Parathyroid adenoma (tissue), 2 donors: ENCODE measurements around the gene SLC9C2.
"Not testable (repeated sequence)": the region's sequence is repeated elsewhere in the genome, so short reads cannot be mapped to it uniquely, and the experiment has no call there.

Experiments used
- H2AFZ ChIP-seq: fragments of 300-600 bp; sonication (generic); one replicate; pipeline ENCODE4 v1.7.0; 2017; ENCODE audit warnings: antibody characterized with exemption, mild to moderate bottlenecking
- H3K27ac ChIP-seq: fragments of 300-600 bp; sonication (generic); one replicate; pipeline ENCODE4 v1.7.0; 2017
- H3K27me3 ChIP-seq: fragments of 300-600 bp; sonication (generic); one replicate; pipeline ENCODE4 v1.7.0; 2017; ENCODE audit warnings: low read length; ENCODE audit not compliant: control insufficient read depth, insufficient read depth
- H3K36me3 ChIP-seq: fragments of 300-600 bp; sonication (generic); one replicate; pipeline ENCODE4 v1.7.0; 2017; ENCODE audit warnings: low read length; ENCODE audit not compliant: control insufficient read depth, insufficient read depth
- H3K4me1 ChIP-seq: fragments of 300-600 bp; sonication (generic); one replicate; pipeline ENCODE4 v1.7.0; 2017; ENCODE audit warnings: control low read depth
- H3K4me2 ChIP-seq: fragments of 300-600 bp; sonication (generic); one replicate; pipeline ENCODE4 v1.7.0; 2017; ENCODE audit warnings: low read length
- H3K4me3 ChIP-seq: fragments of 300-600 bp; sonication (generic); one replicate; pipeline ENCODE4 v1.7.0; 2017; ENCODE audit warnings: low read depth, low read length
- H3K79me2 ChIP-seq: fragments of 300-600 bp; sonication (generic); one replicate; pipeline ENCODE4 v1.7.0; 2017; ENCODE audit warnings: control low read depth
- H3K9ac ChIP-seq: fragments of 300-600 bp; sonication (generic); one replicate; pipeline ENCODE4 v1.7.0; 2017; ENCODE audit warnings: mild to moderate bottlenecking
- H3K9me3 ChIP-seq: fragments of 300-600 bp; sonication (generic); one replicate; pipeline ENCODE4 v1.7.0; 2017; ENCODE audit warnings: low read length; ENCODE audit not compliant: control insufficient read depth
- CTCF ChIP-seq: fragments of 300-600 bp; sonication (generic); IDR thresholded peaks from one replicate; pipeline ENCODE4 v1.7.0; 2017; ENCODE audit warnings: antibody characterized with exemption, mild to moderate bottlenecking
- donor health status: primary hyperparathyroidism.

Gene SLC9C2

GRCh38 chr1:173476665-173477285 lies 126.1 kb downstream of the SLC9C2 start:
- Histone ChIP-seq H3K4me2 (peak overlapping the region; percentile 94), H3K9me3 (no peaks in the 10 kb centered on the region), H3K4me1 (no peaks in the 10 kb centered on the region), H2AFZ (peak overlapping the region; percentile 71), H3K36me3 (no peaks in the 10 kb centered on the region), H3K4me3 (peak overlapping the region; percentile 94), H3K9ac (no peak overlapping the region), H3K79me2 (peaks cover 7% of the 10 kb centered on the region), H3K27ac (peak overlapping the region; percentile 97), H3K27me3 (no peaks in the 10 kb centered on the region)
- TF ChIP-seq CTCF: no peak

GRCh38 chr1:173476197-173476664 lies 126.6 kb downstream of the SLC9C2 start:
- Histone ChIP-seq H3K79me2 (peaks cover 4% of the 10 kb centered on the region), H3K27ac (peak overlapping the region; percentile 68), H3K4me1 (no peaks in the 10 kb centered on the region), H3K27me3 (no peaks in the 10 kb centered on the region), H3K9ac (no peak overlapping the region), H3K4me2 (peak overlapping the region; percentile 94), H2AFZ (peak overlapping the region; percentile 71), H3K36me3 (no peaks in the 10 kb centered on the region), H3K9me3 (no peaks in the 10 kb centered on the region), H3K4me3 (peak overlapping the region; percentile 91)
- TF ChIP-seq CTCF: no peak

GRCh38 chr1:173475564-173476196 lies 127.2 kb downstream of the SLC9C2 start:
- Histone ChIP-seq H3K4me2 (peak overlapping the region; percentile 94), H3K9me3 (no peaks in the 10 kb centered on the region), H3K36me3 (no peaks in the 10 kb centered on the region), H3K4me3 (peak overlapping the region; percentile 91), H3K9ac (no peak overlapping the region), H3K27me3 (no peaks in the 10 kb centered on the region), H3K4me1 (no peaks in the 10 kb centered on the region), H3K27ac (peak overlapping the region; percentile 68), H2AFZ (peak overlapping the region; percentile 71), H3K79me2 (peaks cover 2% of the 10 kb centered on the region)
- TF ChIP-seq CTCF: no peak

- H3K36me3 ChIP-seq, H3K27me3 ChIP-seq, H3K27ac ChIP-seq, H3K9ac ChIP-seq, H3K4me2 ChIP-seq, H3K4me1 ChIP-seq, H3K4me3 ChIP-seq, H2AFZ ChIP-seq, H3K9me3 ChIP-seq, H3K79me2 ChIP-seq: not testable (repeated sequence)
Measured at GRCh38 chr1:173474780-173475421, 128.0 kb downstream of the SLC9C2 start.

- H3K4me3 ChIP-seq: no peak overlapping the region
- TF ChIP-seq CTCF: no peak
- no peaks in the 10 kb centered on the region for H3K4me1 ChIP-seq
Measured at GRCh38 chr1:173474097-173474779, 128.6 kb downstream of the SLC9C2 start.

More at GRCh38 chr1:173474097-173474779, 128.6 kb downstream of the SLC9C2 start:
- H3K36me3 ChIP-seq: no peaks in the 10 kb centered on the region
- H3K9ac ChIP-seq: no peak overlapping the region
- H3K27me3 ChIP-seq: no peaks in the 10 kb centered on the region
- peaks cover 2% of the 10 kb centered on the region for H3K79me2 ChIP-seq
- no peak overlapping the region for H3K27ac ChIP-seq
- H2AFZ ChIP-seq: no peak overlapping the region
- H3K9me3 ChIP-seq: no peaks in the 10 kb centered on the region
- H3K4me2 ChIP-seq: no peak overlapping the region
